HepG2 (cell line): ENCODE results near the gene AGAP1.

Experiments used
- ZFP37 ChIP-seq: sonication (generic); formaldehyde crosslinking; IDR thresholded peaks from 2 replicates; pipeline ENCODE4 v1.4.0; 2020; ENCODE audit warnings: missing genetic modification reagents, borderline replicate concordance
- ZNF383 ChIP-seq: sonication (generic); formaldehyde crosslinking; IDR thresholded peaks from 2 replicates; pipeline ENCODE4 v1.4.0; 2020; ENCODE audit warnings: missing genetic modification reagents, mild to moderate bottlenecking, borderline replicate concordance
- TF ChIP-seq, protein P1 (sequence below): sonication (generic); formaldehyde crosslinking; IDR thresholded peaks from 2 replicates; pipeline ENCODE4 v1.4.0; 2020; ENCODE audit warnings: mild to moderate bottlenecking, missing genetic modification reagents

DNA sequence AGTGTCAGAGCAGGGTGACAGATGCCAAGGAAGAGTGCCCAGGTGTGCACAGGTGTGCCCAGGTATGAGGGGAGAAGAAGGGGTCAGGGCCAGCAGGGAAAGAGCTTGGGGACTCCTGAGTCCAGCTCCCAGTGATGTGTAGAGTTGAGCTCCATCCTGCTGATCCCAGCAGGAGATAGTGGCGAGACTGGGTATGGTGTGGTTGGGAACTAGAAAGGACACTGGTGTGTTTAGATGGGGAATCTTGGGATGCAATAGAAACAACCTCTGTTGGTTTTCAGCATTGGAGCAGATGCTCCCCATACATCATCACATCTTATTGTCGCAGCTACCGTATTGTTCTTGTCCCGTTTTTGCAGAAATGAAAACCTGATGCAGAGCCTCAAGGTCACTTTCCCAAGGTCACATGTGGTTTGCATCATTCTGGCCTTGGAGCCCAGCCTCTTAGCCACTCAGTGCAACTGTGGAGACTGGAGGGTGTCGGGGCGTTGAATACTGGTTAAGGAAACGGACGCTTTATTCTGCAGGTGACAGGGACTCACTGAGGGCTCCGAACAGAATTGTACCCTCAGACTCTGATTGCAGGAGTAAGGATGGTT lies 166.7 kb downstream of the AGAP1 start:
- TF ChIP-seq, protein P1, sequence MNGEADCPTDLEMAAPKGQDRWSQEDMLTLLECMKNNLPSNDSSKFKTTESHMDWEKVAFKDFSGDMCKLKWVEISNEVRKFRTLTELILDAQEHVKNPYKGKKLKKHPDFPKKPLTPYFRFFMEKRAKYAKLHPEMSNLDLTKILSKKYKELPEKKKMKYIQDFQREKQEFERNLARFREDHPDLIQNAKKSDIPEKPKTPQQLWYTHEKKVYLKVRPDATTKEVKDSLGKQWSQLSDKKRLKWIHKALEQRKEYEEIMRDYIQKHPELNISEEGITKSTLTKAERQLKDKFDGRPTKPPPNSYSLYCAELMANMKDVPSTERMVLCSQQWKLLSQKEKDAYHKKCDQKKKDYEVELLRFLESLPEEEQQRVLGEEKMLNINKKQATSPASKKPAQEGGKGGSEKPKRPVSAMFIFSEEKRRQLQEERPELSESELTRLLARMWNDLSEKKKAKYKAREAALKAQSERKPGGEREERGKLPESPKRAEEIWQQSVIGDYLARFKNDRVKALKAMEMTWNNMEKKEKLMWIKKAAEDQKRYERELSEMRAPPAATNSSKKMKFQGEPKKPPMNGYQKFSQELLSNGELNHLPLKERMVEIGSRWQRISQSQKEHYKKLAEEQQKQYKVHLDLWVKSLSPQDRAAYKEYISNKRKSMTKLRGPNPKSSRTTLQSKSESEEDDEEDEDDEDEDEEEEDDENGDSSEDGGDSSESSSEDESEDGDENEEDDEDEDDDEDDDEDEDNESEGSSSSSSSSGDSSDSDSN (CRISPR knock-in tag): no peak
- TF ChIP-seq ZNF383 (no peak), ZFP37 (no peak)
